GM12878 (cell line): ENCODE data around the gene LMX1A. TPM values are rescaled to one million over a fixed set of nuclear protein-coding genes. Genes with fewer than 3 reads are reported as not detected.

Experiments
- ATAC-seq: fragments of 200-7000 bp; cut with Tn5 transposase; 3 replicates; pipeline ENCODE4 v1.9.1; 2020; ENCODE audit warnings: mild to moderate bottlenecking, moderate library complexity
- BruUV-seq: library from RNA; stranded (reverse); fragments of 400-500 nt; replicated peaks from 2 replicates; lab custom pipeline; 2021; lab: Mats Ljungman, UMichigan
- CTCF ChIA-PET: fragments of 300-600 bp; sonication (Branson Sonifier 250); formaldehyde crosslinking; extraction: SDS; loops from one replicate; lab custom pipeline; 2021; ENCODE audit warnings: inconsistent platforms; lab: Yijun Ruan, JAX
- POLR2A ChIA-PET: fragments of 350-600 bp; formaldehyde crosslinking; extraction: SDS; loops from one replicate; lab custom pipeline; 2021; ENCODE audit warnings: inconsistent platforms; lab: Charles Lee
- RAD21 ChIA-PET: fragments of 300-600 bp; sonication (Branson Sonifier 250); formaldehyde crosslinking; loops from one replicate; lab custom pipeline; 2023; ENCODE audit warnings: antibody characterized with exemption; ENCODE audit not compliant: unreplicated experiment; lab: Charles Lee
- SMC1A ChIA-PET: fragments of 300-600 bp; sonication (Branson Sonifier 250); formaldehyde crosslinking; loops from one replicate; lab custom pipeline; 2023; ENCODE audit not compliant: unreplicated experiment, uncharacterized antibody; lab: Charles Lee
- DNase-seq: peaks from one replicate; pipeline ENCODE4 v3.0.0-alpha.2; 2011; ENCODE audit warnings: low read depth, low spot score
- FAIRE-seq: peaks from 3 replicates; lab custom pipeline; 2011; peaks lifted over from hg19 to GRCh38; lab: Jason Lieb, UNC
- H2AFZ ChIP-seq: 2 replicates; pipeline ENCODE4 v1.6.0; 2011; ENCODE audit warnings: low read depth, low read length, control low read depth; ENCODE audit not compliant: control insufficient read depth
- H3K27ac ChIP-seq: 2 replicates; pipeline ENCODE4 v1.5.1; 2011; ENCODE audit warnings: control low read depth; ENCODE audit not compliant: control insufficient read depth, insufficient read depth
- H3K27me3 ChIP-seq, 2 experiments: replicated peaks in 1 of 2; 2 replicates each; pipeline versions ENCODE4 v1.6.0 to v1.6.1; 2011; ENCODE audit warnings: low read length in 1 of 2; ENCODE audit not compliant: control insufficient read depth in 2 of 2, insufficient read depth in 2 of 2
- H3K36me3 ChIP-seq, 2 experiments: 2 replicates each; pipeline ENCODE4 v1.5.1; 2011; ENCODE audit warnings: low read length in 1 of 2; ENCODE audit not compliant: control insufficient read depth in 2 of 2, insufficient read depth in 2 of 2
- H3K4me1 ChIP-seq: 2 replicates; pipeline ENCODE4 v1.6.1; 2011; ENCODE audit warnings: mild to moderate bottlenecking, low read length, moderate library complexity, mixed read lengths; ENCODE audit not compliant: control insufficient read depth, insufficient read depth
- H3K4me2 ChIP-seq: 2 replicates; pipeline ENCODE4 v1.6.0; 2011; ENCODE audit warnings: control low read depth; ENCODE audit not compliant: control insufficient read depth, insufficient read depth
- H3K4me3 ChIP-seq: fragments of 200-600 bp; sonication (generic); 2 replicates; pipeline ENCODE4 v1.5.1; 2016
- H3K79me2 ChIP-seq: 2 replicates; pipeline ENCODE4 v1.6.0; 2011; ENCODE audit warnings: low read length; ENCODE audit not compliant: control insufficient read depth, insufficient read depth
- H3K9ac ChIP-seq: 2 replicates; pipeline ENCODE4 v1.8.0; 2011; ENCODE audit warnings: low read length, control low read depth, mixed read lengths; ENCODE audit not compliant: control insufficient read depth, insufficient read depth
- H3K9me3 ChIP-seq: replicated peaks from 3 replicates; pipeline ENCODE4 v1.5.1; 2011; ENCODE audit warnings: mild to moderate bottlenecking, low read length; ENCODE audit not compliant: control insufficient read depth, insufficient read depth
- H4K20me1 ChIP-seq: 2 replicates; pipeline ENCODE4 v1.6.0; 2011; ENCODE audit not compliant: control insufficient read depth, insufficient read depth
- KDM1A ChIP-seq: fragments of 200-600 bp; sonication (generic); IDR thresholded peaks from 2 replicates; pipeline ENCODE4 v1.6.1; 2016; ENCODE audit warnings: borderline replicate concordance
- NFYB ChIP-seq: IDR thresholded peaks from 2 replicates; pipeline ENCODE4 v1.6.1; 2011; ENCODE audit warnings: low read depth, mild to moderate bottlenecking, low read length, improper control_type of control experiment, moderate library complexity; ENCODE audit not compliant: insufficient read depth
- SMAD1 ChIP-seq: fragments of 450-650 bp; IDR thresholded peaks from 2 replicates; pipeline ENCODE4 v1.6.1; 2018; ENCODE audit warnings: mild to moderate bottlenecking, low read depth; ENCODE audit not compliant: partially characterized antibody
- TAF1 ChIP-seq: IDR thresholded peaks from 2 replicates; pipeline ENCODE4 v1.6.1; 2011; ENCODE audit warnings: mild to moderate bottlenecking, low read depth, low read length, borderline replicate concordance
- TARDBP ChIP-seq: IDR thresholded peaks from 2 replicates; pipeline ENCODE4 v1.6.1; 2016; ENCODE audit warnings: borderline replicate concordance
- TCF3 ChIP-seq: IDR thresholded peaks from 2 replicates; pipeline ENCODE4 v1.6.1; 2012; ENCODE audit warnings: low read depth, mild to moderate bottlenecking, low read length, borderline replicate concordance; ENCODE audit not compliant: insufficient read depth
- ZNF207 ChIP-seq: fragments of 450-650 bp; IDR thresholded peaks from 2 replicates; pipeline ENCODE4 v1.6.1; 2014; ENCODE audit warnings: antibody characterized with exemption, mild to moderate bottlenecking, borderline replicate concordance
- WGBS: methylation state at CpG from one replicate; pipeline ENCODE4 v1.1.6; 2016; ENCODE audit warnings: low lambda C conversion rate; ENCODE audit not compliant: insufficient replicate concordance, insufficient coverage; ENCODE audit errors: missing lambda C conversion rate; 5-methylcytosine and 5-hydroxymethylcytosine counted together
- in situ Hi-C: fragments of 300-500 bp; cut with MboI; formaldehyde crosslinking; loops from 9 replicates; pipeline ENCODE4 v1.14.3; 2018; ENCODE audit warnings: mixed read lengths
- intact Hi-C: fragments of 100-400 bp; cut with micrococcal nuclease; formaldehyde crosslinking; loops from one replicate; pipeline ENCODE4 v1.14.2; 2022; ENCODE audit not compliant: unreplicated experiment
- polyA plus RNA-seq, 11 experiments: library from polyadenylated mRNA; depleted of rRNA in 4 of 11; unstranded in 6 of 11; stranded (reverse) in 5 of 11; fragments of >200 nt; fragmentation: Nextera tagmentation in 4 of 11; fragmentation: Illumina TruSeq in 1 of 11; extraction: Ambion mirVana in 4 of 11; extraction: Trizol in 1 of 11; gene quantifications; 1 replicate in 1 of 11; 2 replicates in 10 of 11; pipeline versions ENCODE4 v1.2.1 to v1.2.3, GENCODE V29; 2011 to 2016; ENCODE audit warnings: inconsistent platforms in 2 of 11, missing spikeins in 2 of 11, low read depth in 1 of 11
- total RNA-seq, 4 experiments: library from RNA; depleted of rRNA in 3 of 4; stranded (reverse); fragments of >200 nt in 3 of 4; fragmentation: Illumina TruSeq in 1 of 4; extraction: Trizol in 1 of 4; gene quantifications; 2 replicates each; pipeline versions ENCODE4 v1.2.1 to v1.2.3, GENCODE V29; 2013 to 2021
- TF ChIP-seq, protein P1 (sequence below): fragments of 150-350 bp; IDR thresholded peaks from 2 replicates; pipeline ENCODE4 v1.6.1; 2014; ENCODE audit warnings: mild to moderate bottlenecking, low read depth, low read length
- TF ChIP-seq, protein P2 (sequence below): fragments of 450-650 bp; IDR thresholded peaks from 2 replicates; pipeline ENCODE4 v1.6.1; 2017; ENCODE audit warnings: mild to moderate bottlenecking

LMX1A gene
- total and polyA plus RNA-seq, 10 of the 15 experiments (the other 5 are each of a cell fraction or from before 2014, with no cell fraction given), result not detected

DNA sequence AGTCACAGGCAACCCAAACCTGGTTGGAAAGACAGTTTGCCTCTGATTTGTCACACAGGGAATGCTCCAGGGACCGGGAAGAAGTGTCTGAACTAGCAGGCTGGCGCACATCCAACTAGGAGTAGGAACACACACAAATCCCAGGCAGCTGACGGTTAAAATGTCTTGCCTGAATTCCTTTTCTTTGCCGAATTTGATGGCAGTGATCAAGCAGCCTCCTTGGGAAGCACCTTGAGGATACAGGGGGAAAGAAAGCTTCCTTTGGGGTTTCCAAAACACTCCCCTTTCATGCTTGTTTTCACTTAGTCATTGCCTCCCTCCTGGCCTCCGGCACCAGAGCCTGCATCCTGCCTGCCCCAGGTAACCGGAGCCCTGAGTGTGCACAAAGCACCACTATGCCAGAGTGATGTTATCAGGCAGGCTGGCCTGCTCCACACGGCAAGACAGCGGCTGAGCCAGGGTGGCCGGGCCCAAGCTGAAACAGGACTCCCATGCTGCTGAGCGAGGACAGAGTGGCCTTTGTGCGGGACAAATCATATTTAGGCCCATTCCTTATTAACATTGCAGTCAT lies 193.8 kb downstream of the LMX1A start:
- 22% methylated on average over 11 of the region's 11 CpGs for WGBS
- Histone ChIP-seq H3K9me3 (no peaks in the 10 kb centered on the region), H3K9ac (no peak overlapping the region), H4K20me1 (no peaks in the 10 kb centered on the region)
- POLR2A ChIA-PET, result no interaction called here
- intact Hi-C loops (no loop called here), in situ Hi-C loops (no loop called here)
- DNase-seq, result no peak
- FAIRE-seq, result no peak
- no peak for TF ChIP-seq NFYB
- no peak for TF ChIP-seq TAF1
- no peak for TF ChIP-seq TARDBP
- no peak for TF ChIP-seq ZNF207
- TF ChIP-seq, protein P1, sequence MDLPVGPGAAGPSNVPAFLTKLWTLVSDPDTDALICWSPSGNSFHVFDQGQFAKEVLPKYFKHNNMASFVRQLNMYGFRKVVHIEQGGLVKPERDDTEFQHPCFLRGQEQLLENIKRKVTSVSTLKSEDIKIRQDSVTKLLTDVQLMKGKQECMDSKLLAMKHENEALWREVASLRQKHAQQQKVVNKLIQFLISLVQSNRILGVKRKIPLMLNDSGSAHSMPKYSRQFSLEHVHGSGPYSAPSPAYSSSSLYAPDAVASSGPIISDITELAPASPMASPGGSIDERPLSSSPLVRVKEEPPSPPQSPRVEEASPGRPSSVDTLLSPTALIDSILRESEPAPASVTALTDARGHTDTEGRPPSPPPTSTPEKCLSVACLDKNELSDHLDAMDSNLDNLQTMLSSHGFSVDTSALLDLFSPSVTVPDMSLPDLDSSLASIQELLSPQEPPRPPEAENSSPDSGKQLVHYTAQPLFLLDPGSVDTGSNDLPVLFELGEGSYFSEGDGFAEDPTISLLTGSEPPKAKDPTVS, result no peak
- TF ChIP-seq, protein P2, sequence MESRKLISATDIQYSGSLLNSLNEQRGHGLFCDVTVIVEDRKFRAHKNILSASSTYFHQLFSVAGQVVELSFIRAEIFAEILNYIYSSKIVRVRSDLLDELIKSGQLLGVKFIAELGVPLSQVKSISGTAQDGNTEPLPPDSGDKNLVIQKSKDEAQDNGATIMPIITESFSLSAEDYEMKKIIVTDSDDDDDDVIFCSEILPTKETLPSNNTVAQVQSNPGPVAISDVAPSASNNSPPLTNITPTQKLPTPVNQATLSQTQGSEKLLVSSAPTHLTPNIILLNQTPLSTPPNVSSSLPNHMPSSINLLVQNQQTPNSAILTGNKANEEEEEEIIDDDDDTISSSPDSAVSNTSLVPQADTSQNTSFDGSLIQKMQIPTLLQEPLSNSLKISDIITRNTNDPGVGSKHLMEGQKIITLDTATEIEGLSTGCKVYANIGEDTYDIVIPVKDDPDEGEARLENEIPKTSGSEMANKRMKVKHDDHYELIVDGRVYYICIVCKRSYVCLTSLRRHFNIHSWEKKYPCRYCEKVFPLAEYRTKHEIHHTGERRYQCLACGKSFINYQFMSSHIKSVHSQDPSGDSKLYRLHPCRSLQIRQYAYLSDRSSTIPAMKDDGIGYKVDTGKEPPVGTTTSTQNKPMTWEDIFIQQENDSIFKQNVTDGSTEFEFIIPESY, result no peak
- TF ChIP-seq KDM1A, result no peak
- TF ChIP-seq SMAD1, result no peak
- no peak for TF ChIP-seq TCF3
- TF ChIP-seq, all 136 proteins: peak for 0
- Histone ChIP-seq H3K36me3 (no peaks in the 10 kb centered on the region), H3K4me3 (no peak overlapping the region), H3K27ac (no peak overlapping the region), H2AFZ (no peak overlapping the region), H3K79me2 (no peaks in the 10 kb centered on the region), H3K4me1 (no peaks in the 10 kb centered on the region), H3K4me2 (no peak overlapping the region), H3K27me3 (peaks cover 0 to 1% of the 10 kb centered on the region in 2 experiments; a peak in 2 of 4 replicates)
- no TSS peak for BruUV-seq
- ATAC-seq, result no peak
- ChIA-PET RAD21 (no interaction called here), SMC1A (no interaction called here), CTCF (interaction anchor here (0.6 to 1.1 kb wide), 2 partner anchors 20 to 205 kb away, joined by 3 read pairs; no protein-coding TSS in a partner anchor)
